ENCODE measurements around the gene INO80.

INO80 gene

DNA sequence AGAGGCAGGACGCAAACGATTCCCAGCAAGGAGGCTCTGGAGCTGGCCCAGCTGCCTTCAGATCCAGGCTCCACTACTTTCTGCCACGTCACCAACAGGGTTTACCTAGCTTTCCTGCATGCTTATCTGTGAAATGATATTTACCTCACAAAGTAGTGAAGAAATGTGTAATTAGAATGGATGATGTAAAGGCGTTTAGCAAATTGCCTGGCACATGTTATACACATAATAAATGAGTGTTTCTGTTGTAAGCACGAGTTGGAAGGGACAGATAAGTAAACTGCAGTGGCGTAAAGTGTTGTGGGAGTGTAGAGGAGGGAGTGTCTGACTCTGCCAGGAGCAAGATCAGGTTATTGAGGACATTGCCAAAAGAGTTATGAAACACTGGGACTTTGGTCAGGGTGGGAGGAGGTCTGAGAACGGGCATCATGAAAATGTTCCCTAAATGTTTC, 166.3 kb downstream of the INO80 start:
- peaks cover 0 to 3% of the 10 kb centered on the region in 2 donors for H3K27me3 ChIP-seq (ENCODE audit: control insufficient read depth in 1 of 2, insufficient read depth in 2 of 2, low read length in 2 of 2)
- H3K9ac ChIP-seq (ENCODE audit: low read length in 2 of 2) = no peak overlapping the region
- H3K9me3 ChIP-seq (ENCODE audit: control insufficient read depth in 2 of 2, low read length in 2 of 2) = no peaks in the 10 kb centered on the region
- H3K36me3 ChIP-seq (ENCODE audit: control insufficient read depth in 2 of 2, insufficient read depth in 2 of 2, low read length in 2 of 2) = no peaks in the 10 kb centered on the region
- H3K27ac ChIP-seq (ENCODE audit: low read length) = no peak overlapping the region
- no peak overlapping the region for H3K4me3 ChIP-seq (ENCODE audit: low read length in 2 of 2)
- H3K4me1 ChIP-seq (ENCODE audit: control insufficient read depth, insufficient read depth, low read length) = peaks cover 17% of the 10 kb centered on the region

DNA sequence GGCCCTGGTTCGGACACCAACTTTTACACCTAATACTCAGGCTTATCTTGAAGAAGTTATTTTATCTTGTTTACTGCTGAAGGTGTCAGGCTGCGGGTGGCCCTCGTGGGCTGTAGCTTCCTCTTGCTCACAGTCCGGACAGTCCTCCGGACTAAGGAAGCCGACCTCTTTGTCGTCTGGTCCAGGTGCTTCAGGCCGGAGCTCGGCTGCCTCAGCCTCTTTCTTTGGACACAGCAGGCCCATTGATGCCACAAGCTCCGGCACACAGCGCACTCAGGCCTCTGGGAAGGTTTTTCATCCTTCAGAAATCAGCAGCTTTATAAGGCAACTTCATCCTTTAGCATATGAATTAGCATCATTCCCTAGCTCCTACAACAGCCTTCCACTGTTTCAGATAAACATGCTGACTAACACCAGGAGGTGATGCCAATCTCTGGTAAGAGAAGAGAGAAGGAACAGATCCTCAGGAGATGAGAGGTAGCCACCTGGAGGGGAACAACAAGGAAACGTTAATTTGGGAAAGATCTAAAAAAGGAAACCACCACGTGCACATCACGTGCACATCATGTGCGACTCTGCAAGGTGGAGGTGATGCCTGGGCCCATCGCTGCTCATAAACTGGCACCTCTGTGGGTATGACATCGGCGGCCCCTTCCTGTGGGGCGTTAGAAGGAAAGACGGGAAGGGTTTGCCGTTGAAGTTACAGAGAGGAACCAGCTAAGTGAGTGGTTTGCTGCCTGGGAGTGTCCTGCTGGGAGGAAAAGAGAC, 167.2 kb downstream of the INO80 start:
- Histone ChIP-seq H3K9me3 (ENCODE audit: control insufficient read depth in 2 of 2, low read length in 2 of 2) (no peaks in the 10 kb centered on the region), H3K4me3 (ENCODE audit: low read length in 2 of 2) (no peak overlapping the region), H3K36me3 (ENCODE audit: control insufficient read depth in 2 of 2, insufficient read depth in 2 of 2, low read length in 2 of 2) (no peaks in the 10 kb centered on the region), H3K4me1 (ENCODE audit: control insufficient read depth, insufficient read depth, low read length) (peaks cover 13% of the 10 kb centered on the region), H3K27ac (ENCODE audit: low read length) (no peak overlapping the region), H3K27me3 (ENCODE audit: control insufficient read depth in 1 of 2, insufficient read depth in 2 of 2, low read length in 2 of 2) (peaks cover 0 to 3% of the 10 kb centered on the region in 2 donors), H3K9ac (ENCODE audit: low read length in 2 of 2) (no peak overlapping the region)

DNA sequence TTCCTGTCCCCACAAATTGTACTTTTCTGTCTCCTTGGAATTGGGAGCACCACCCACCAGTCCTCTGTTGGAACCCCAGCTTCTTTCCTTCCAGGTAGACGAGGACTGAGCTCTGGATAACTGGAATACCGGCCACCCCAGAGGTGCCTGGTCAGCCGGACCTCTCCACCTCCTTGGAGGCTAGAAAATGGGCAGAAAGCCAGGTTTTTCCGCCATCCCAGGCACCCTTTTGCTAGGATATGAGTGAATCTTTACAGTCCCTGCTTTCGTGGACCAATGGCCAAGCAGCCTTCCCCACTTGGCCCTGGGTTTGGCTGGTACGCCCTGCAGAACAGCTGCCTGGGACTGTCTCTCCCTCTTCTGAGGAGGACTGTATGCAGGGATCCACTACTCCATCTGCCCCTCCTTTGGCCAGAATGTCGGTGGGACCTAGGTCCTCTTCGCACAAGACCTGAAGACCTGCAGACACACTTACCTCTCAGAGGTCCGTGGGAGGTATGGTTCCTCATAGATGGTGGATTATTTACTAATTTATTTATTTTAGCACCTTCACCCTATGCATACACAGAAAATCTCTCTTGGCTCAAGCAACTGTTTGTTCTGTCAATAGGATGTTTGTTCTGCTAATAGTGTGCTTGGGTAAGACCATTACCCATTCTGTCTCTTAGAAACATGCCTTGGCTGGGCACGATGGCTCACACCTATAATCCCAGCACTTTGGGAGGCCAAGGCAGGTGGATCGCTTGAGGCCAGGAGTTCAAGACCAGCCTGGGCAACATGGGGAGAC, 171.4 kb downstream of the INO80 start:
- H3K4me3 ChIP-seq (ENCODE audit: low read length in 2 of 2) = no peak overlapping the region
- H3K27me3 ChIP-seq (ENCODE audit: control insufficient read depth in 1 of 2, insufficient read depth in 2 of 2, low read length in 2 of 2) = peaks cover 0 to 1% of the 10 kb centered on the region in 2 donors
- H3K9ac ChIP-seq (ENCODE audit: low read length in 2 of 2) = no peak overlapping the region
- no peaks in the 10 kb centered on the region for H3K9me3 ChIP-seq (ENCODE audit: control insufficient read depth in 2 of 2, low read length in 2 of 2)
- no peaks in the 10 kb centered on the region for H3K36me3 ChIP-seq (ENCODE audit: control insufficient read depth in 2 of 2, insufficient read depth in 2 of 2, low read length in 2 of 2)
- no peak overlapping the region for H3K27ac ChIP-seq (ENCODE audit: low read length)
- peaks cover 23% of the 10 kb centered on the region for H3K4me1 ChIP-seq (ENCODE audit: control insufficient read depth, insufficient read depth, low read length)

DNA sequence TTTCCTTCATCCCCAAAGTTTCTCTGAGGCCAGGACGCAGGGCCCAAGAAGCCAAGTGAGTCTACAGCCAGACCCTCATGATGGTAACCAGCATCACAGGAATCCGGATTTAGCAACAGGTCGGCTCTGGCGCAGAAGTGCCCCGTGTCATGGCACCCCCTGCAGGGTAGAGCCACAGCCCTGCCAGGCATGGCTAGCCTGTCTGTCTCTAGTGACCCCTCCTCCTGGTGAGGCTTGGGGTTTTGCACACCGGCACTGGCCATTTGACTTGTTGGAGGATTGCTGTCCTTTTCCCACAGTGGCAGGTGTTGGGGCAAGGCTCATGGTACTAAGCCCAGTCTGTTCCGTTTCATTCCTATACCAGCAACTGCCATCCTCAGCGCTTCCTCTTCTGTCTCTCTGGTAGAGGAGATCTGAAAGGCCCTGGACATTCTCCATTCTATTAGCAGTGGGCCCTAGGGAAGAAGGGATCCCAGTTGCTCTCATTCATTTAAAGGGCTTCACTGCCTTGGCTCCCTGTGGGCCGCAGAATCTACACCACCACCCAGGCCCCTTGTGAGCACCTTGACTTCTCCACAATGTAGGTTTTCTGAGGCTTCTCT, 172.2 kb downstream of the INO80 start:
- Histone ChIP-seq H3K4me3 (ENCODE audit: low read length in 2 of 2) (no peak overlapping the region), H3K36me3 (ENCODE audit: control insufficient read depth in 2 of 2, insufficient read depth in 2 of 2, low read length in 2 of 2) (no peaks in the 10 kb centered on the region), H3K27ac (ENCODE audit: low read length) (no peak overlapping the region), H3K27me3 (ENCODE audit: control insufficient read depth in 1 of 2, insufficient read depth in 2 of 2, low read length in 2 of 2) (no peaks in the 10 kb centered on the region), H3K9me3 (ENCODE audit: control insufficient read depth in 2 of 2, low read length in 2 of 2) (no peaks in the 10 kb centered on the region), H3K9ac (ENCODE audit: low read length in 2 of 2) (no peak overlapping the region), H3K4me1 (ENCODE audit: control insufficient read depth, insufficient read depth, low read length) (peaks cover 23% of the 10 kb centered on the region)

DNA sequence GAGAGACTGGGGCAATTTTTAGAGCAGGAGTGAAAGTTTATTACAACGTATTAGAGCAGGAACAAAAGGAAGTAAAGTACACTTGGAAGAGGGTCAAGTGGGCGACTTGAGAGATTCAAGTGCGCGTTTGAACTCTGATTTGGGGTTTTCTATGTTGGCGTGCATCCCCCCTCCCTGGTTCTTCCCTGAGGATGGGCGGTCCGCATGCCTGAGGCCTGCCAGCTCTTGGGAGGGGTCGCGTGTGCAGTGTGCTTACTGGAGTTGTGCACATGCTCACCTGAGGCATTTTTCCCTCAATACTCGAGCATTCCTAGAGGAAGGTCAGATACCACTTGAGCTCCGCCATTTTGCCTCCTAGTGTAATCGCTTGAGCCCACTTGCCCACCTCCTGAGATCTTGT, 173.2 kb downstream of the INO80 start:
- peak overlapping the region in 1 of 2 donors; percentile 78 for H3K9ac ChIP-seq (ENCODE audit: low read length in 2 of 2)
- H3K4me3 ChIP-seq (ENCODE audit: low read length in 2 of 2) = no peak overlapping the region

DNA sequence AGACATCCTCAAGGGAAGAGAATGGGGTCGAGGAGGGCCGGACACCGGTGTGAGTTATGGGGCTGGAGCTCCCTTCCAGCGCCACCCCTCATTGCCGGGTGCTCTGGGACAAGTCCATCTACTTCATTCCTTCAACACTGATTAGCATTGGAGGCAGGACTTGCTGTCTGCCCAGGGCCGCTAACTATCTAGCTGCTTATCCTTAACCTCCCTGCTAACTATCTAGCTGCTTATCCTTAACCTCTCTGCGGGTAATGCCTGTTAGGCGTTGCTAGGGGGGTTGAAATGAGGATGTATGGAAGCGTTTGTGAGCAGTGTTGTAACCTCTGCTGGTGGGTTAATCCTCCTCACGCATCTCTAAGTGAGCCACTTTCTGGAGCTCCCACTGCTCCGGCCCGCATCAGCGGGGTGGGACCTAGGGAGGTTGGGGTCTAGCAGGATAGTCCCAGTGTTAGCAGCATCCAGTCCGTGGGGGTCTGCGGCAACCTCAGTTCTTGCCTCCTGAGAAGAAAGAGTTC, 173.7 kb downstream of the INO80 start:
- Histone ChIP-seq H3K36me3 (ENCODE audit: control insufficient read depth in 2 of 2, insufficient read depth in 2 of 2, low read length in 2 of 2) (no peaks in the 10 kb centered on the region), H3K9ac (ENCODE audit: low read length in 2 of 2) (peak overlapping the region; percentile 78 to 79), H3K4me3 (ENCODE audit: low read length in 2 of 2) (peak overlapping the region; percentile 74), H3K4me1 (ENCODE audit: control insufficient read depth, insufficient read depth, low read length) (peaks cover 25% of the 10 kb centered on the region), H3K27ac (ENCODE audit: low read length) (peak overlapping the region; percentile 55), H3K27me3 (ENCODE audit: control insufficient read depth in 1 of 2, insufficient read depth in 2 of 2, low read length in 2 of 2) (no peaks in the 10 kb centered on the region), H3K9me3 (ENCODE audit: control insufficient read depth in 2 of 2, low read length in 2 of 2) (no peaks in the 10 kb centered on the region)

More for the DNA sequence above, 173.2 kb downstream of the INO80 start:
- no peaks in the 10 kb centered on the region for H3K27me3 ChIP-seq (ENCODE audit: control insufficient read depth in 1 of 2, insufficient read depth in 2 of 2, low read length in 2 of 2)
- no peaks in the 10 kb centered on the region for H3K36me3 ChIP-seq (ENCODE audit: control insufficient read depth in 2 of 2, insufficient read depth in 2 of 2, low read length in 2 of 2)
- H3K27ac ChIP-seq (ENCODE audit: low read length) = no peak overlapping the region
- H3K4me1 ChIP-seq (ENCODE audit: control insufficient read depth, insufficient read depth, low read length) = peaks cover 23% of the 10 kb centered on the region
- no peaks in the 10 kb centered on the region for H3K9me3 ChIP-seq (ENCODE audit: control insufficient read depth in 2 of 2, low read length in 2 of 2)

DNA sequence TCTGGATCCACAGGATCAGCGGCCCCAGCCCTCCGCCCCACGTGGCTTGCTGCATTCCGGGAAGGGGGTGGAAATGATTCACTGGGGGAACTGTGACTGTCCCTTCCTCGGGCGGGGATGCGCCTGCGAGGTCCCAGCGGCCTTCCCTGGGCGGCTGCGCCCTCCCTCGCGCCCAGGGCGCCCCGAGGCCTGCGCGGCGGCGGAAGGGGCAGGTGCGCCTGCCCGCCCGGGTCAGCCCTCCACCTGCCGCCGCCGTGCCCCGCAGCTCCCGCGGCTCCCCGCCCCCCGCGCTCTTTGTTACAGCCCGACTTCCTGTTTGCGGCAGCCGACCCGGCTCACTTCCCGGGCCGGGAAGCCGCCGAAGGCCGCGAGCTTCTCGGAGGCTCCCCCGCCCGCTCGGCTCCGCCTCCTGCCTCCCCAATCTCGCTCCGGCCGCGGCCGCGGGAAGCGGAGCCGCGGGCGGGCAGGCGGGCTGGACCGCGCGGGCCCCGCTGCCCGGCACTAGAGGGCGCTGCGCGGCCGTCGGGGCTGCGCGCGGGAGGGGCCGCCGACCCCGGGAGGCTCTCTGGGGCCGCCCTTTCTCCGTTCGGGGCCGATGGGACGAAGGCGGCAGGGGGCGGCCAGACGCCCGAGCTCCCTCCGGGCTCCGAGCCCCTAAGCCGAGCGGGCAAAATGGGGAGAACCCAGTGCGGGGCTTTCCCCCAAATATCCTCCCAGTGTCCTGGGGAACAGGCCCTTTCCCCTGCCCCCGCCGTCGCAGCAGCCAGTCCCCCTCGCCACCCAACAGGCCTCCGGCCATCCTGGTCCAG, 174.3 kb downstream of the INO80 start:
- peak overlapping the region; percentile 74 for H3K4me3 ChIP-seq (ENCODE audit: low read length in 2 of 2)
- H3K36me3 ChIP-seq (ENCODE audit: control insufficient read depth in 2 of 2, insufficient read depth in 2 of 2, low read length in 2 of 2) = no peaks in the 10 kb centered on the region
- peak overlapping the region; percentile 55 for H3K27ac ChIP-seq (ENCODE audit: low read length)
- H3K9me3 ChIP-seq (ENCODE audit: control insufficient read depth in 2 of 2, low read length in 2 of 2) = no peaks in the 10 kb centered on the region
- H3K4me1 ChIP-seq (ENCODE audit: control insufficient read depth, insufficient read depth, low read length) = peaks cover 25% of the 10 kb centered on the region
- no peaks in the 10 kb centered on the region for H3K27me3 ChIP-seq (ENCODE audit: control insufficient read depth in 1 of 2, insufficient read depth in 2 of 2, low read length in 2 of 2)
- H3K9ac ChIP-seq (ENCODE audit: low read length in 2 of 2) = peak overlapping the region; percentile 78 to 79

DNA sequence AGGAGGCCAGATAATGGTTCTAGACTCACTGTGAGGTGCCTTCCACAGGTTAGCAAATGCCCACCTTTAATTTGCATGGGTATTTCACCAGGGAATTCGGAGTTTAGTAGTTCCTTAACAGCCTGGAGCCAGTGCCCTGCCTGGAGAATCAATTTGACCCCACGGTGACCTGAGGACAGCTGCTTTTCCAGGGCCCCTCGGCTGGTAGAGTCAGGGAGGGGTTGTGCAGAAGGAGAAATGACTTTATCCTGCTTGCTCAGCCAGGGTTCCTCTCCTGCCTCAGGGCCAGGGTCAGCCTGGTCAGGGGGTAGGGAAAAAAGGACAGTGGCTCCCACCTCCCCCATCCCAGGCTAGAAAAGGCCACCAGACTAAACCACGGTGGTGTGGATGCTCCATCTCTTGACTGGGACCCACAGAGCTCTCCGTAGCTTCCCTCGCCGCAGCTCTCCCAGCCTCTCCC, 175.0 kb downstream of the INO80 start:
- peaks cover 0 to 1% of the 10 kb centered on the region in 2 donors for H3K27me3 ChIP-seq (ENCODE audit: control insufficient read depth in 1 of 2, insufficient read depth in 2 of 2, low read length in 2 of 2)
- peak overlapping the region; percentile 37 for H3K27ac ChIP-seq (ENCODE audit: low read length)
- H3K4me1 ChIP-seq (ENCODE audit: control insufficient read depth, insufficient read depth, low read length) = peaks cover 30% of the 10 kb centered on the region
- H3K9ac ChIP-seq (ENCODE audit: low read length in 2 of 2) = peak overlapping the region; percentile 36 to 60
- no peaks in the 10 kb centered on the region for H3K36me3 ChIP-seq (ENCODE audit: control insufficient read depth in 2 of 2, insufficient read depth in 2 of 2, low read length in 2 of 2)
- H3K4me3 ChIP-seq (ENCODE audit: low read length in 2 of 2) = peak overlapping the region in 1 of 2 donors; percentile 74
- H3K9me3 ChIP-seq (ENCODE audit: control insufficient read depth in 2 of 2, low read length in 2 of 2) = no peaks in the 10 kb centered on the region

DNA sequence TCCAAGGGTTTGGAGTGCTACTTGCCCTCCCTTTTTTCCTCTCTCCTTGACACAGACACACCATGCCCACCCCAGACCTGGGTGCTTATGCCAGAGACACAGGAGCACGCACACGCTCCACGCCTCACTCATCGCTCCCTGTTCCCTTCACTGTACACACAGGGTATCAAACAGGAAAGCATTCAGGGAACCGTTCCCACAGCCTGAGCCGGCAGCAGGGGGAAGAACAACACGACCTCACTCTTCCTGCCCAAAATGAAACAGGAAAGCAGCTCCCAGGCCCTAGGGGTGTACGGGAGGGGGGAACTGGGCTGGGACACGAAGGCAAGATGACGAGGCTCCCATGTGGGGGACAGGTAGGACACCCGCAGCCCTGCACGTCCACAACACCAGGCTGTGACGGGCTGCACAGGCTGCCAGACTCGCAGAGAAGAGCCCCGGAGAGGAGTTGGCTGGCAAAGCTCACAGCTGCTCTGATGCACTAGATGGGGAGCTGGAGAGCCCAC, 175.7 kb downstream of the INO80 start:
- H3K9ac ChIP-seq (ENCODE audit: low read length in 2 of 2) = peak overlapping the region in 1 of 2 donors; percentile 21

DNA sequence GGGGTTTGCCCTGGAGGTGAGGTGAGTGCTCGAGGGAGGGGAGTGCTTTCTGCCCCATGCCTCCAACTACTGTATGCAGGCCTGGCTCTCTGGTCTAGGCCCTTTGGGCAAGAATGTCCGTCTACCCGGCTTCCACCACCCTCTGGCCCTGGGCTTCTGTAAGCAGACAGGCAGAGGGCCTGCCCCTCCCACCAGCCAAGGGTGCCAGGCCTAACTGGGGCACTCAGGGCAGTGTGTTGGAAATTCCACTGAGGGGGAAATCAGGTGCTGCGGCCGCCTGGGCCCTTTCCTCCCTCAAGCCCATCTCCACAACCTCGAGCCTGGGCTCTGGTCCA, 177.6 kb downstream of the INO80 start:
- H3K36me3 ChIP-seq (ENCODE audit: control insufficient read depth in 2 of 2, insufficient read depth in 2 of 2, low read length in 2 of 2) = no peaks in the 10 kb centered on the region
- no peak overlapping the region for H3K9ac ChIP-seq (ENCODE audit: low read length in 2 of 2)
- peaks cover 30% of the 10 kb centered on the region for H3K4me1 ChIP-seq (ENCODE audit: control insufficient read depth, insufficient read depth, low read length)
- no peak overlapping the region for H3K4me3 ChIP-seq (ENCODE audit: low read length in 2 of 2)
- peaks cover 5 to 14% of the 10 kb centered on the region in 2 donors for H3K27me3 ChIP-seq (ENCODE audit: control insufficient read depth in 1 of 2, insufficient read depth in 2 of 2, low read length in 2 of 2)
- H3K9me3 ChIP-seq (ENCODE audit: control insufficient read depth in 2 of 2, low read length in 2 of 2) = no peaks in the 10 kb centered on the region
- H3K27ac ChIP-seq (ENCODE audit: low read length) = no peak overlapping the region

More for the DNA sequence above, 175.7 kb downstream of the INO80 start:
- Histone ChIP-seq H3K36me3 (ENCODE audit: control insufficient read depth in 2 of 2, insufficient read depth in 2 of 2, low read length in 2 of 2) (no peaks in the 10 kb centered on the region), H3K9me3 (ENCODE audit: control insufficient read depth in 2 of 2, low read length in 2 of 2) (no peaks in the 10 kb centered on the region), H3K4me1 (ENCODE audit: control insufficient read depth, insufficient read depth, low read length) (peaks cover 30% of the 10 kb centered on the region), H3K4me3 (ENCODE audit: low read length in 2 of 2) (peak overlapping the region in 1 of 2 donors; percentile 47), H3K27ac (ENCODE audit: low read length) (peak overlapping the region; percentile 37), H3K27me3 (ENCODE audit: control insufficient read depth in 1 of 2, insufficient read depth in 2 of 2, low read length in 2 of 2) (peaks cover 2 to 3% of the 10 kb centered on the region in 2 donors)

Measured in stomach smooth muscle (tissue), 2 donors.